HG03280 (cell line): ENCODE data around the gene BET1L.
"Not testable (repeated sequence)": the region's sequence is repeated elsewhere in the genome, so short reads cannot be mapped to it uniquely, and the experiment has no call there.

ENCODE experiments used
- ATAC-seq: cut with Tn5 transposase; IDR thresholded peaks from one replicate; pipeline ENCODE4 v1.9.1; 2021; ENCODE audit warnings: mild to moderate bottlenecking, moderate library complexity; ENCODE audit not compliant: unreplicated experiment

BET1L gene

GRCh38 chr11:230431-230830, 23.2 kb upstream of the BET1L start:
- no peak for ATAC-seq

DNA sequence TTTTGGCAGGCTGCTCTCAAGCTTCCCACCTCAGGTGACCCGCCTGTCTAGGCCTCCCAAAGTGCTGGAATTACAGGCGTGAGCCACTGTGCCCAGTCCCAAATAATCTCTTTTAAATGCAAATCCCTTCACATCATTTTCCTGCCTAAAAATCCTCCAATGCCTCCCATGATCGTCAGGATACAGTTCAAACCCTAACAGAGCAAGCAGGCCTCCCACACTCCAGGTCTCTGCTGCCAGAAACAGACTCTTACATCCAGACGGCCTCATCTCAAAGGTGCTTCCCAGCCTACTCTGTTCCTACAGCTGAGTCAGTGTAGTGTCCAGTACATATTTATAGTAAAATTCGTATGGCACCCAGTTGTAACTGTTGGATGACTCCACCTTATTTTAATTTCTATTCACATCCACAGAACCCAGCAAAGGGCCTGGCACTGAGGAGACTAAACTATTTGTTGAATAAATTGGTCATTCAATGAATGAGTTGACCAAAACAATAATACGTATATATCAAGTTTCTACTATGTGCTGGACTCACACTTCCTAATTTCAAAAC, 20.7 kb upstream of the BET1L start:
- ATAC-seq: no peak

- ATAC-seq: peak; percentile 81
These were observed 18.7 kb upstream of the BET1L start for GRCh38 chr11:225734-226453.

DNA sequence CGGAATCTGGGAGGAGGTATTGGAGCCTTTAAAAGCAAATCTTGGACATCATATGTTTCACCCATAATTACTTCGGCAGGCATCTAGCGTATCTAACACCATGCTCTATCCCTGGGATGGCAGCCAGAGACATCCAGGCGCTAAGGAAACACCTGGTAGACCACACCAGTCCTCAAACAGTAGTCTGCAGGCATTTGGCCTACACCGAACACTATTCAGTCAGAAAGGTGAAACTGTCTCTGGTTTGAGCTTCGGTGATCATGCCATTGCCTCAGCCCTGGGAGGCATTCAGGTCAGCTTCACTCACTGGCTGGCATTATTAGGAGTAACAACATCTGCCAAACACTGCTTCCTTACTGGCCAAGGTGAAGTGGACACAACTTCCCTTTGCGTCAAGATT, 17.2 kb upstream of the BET1L start:
- no peak for ATAC-seq

- ATAC-seq: no peak
These were observed 16.7 kb upstream of the BET1L start for GRCh38 chr11:223884-224283.

DNA sequence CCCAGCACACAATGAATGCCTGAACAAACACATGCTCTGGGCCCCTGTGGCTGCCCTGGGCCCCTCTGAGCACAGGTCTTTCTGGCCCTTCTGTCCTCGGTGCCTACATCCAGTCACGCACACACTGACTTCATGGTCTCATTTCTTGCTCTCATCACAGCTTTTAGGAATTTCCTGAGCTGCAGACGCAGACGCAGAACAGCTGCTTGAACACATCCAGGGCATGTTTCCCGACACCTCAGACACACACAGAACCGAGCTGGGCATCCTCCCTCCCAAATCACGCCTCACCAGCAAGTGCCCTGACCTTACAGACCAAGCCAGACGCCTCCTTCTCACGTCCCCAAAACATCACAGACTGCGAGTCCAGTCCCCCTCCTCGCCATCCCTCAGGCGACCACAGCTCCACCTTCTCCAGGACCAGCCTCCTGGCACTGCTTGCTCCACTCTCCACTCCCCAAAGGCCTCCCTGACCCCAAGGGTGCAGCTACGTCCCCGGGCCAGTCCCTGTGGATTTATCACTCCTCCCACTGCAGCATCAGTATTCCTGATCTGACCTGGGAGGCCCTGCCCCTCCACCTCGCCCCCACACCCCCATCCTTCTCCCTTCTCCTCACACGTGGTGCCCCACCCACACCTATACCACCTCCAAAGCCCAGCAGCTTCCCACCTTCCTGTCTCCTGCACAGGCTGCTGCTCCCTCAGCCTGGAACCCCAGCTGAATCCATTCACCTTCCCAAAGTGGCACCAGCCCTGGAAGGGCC, 16.0 kb upstream of the BET1L start:
- ATAC-seq: no peak

DNA sequence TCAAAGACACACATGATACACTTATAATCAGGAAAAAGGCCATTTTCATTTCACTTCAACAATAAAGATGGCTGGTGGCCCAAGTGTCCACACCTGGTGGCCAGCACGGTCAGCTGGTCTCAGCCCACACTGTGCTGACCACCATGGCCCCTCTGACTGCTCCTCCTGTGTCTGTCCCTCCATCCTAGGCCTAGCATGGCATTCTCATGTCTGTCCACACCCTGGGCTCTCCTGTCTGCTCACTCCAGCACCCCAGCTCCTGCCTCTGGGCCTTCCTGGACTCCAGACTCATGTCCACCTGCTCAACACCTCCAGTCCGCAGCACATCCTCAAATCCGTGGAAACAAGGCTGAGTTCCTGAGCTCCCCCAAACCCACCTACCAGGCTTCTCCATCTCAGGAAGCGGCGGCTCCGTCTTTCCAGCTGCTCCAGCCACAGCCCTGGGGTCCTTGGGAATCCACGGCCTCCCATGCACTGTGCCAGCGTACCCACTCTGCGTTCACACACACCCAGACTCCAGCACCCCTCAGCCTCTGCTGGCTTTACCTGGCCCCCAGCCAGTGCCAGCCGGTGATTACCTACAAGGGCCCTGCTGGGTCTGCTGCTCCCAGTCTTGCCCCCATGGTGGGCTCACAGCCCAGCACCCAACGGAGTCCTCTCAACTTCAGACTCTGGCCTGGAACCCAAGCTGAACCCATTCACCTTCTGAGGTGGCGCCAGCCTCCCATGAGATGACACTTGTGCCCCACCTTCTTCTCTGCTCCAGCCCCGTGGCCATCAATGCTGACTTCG, 15.0 kb upstream of the BET1L start:
- no peak for ATAC-seq

DNA sequence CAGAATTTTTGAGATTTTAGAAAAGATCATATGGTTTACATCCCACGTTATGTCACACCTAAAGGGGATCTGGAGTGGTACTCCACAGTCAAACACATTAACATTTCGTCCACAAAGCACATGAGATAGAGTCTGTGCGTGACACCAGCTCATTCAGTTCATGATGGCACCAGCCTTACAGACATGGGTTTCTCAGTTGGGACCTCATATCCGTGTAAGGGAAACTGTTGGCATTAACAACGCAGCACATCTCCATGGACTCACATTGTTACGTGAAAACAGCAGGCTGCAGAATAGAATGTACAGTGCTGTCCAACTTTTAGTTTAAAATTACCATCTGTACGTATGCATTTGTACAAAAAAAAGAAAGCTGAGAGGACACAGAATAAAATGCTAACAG, 14.3 kb upstream of the BET1L start:
- ATAC-seq: no peak

DNA sequence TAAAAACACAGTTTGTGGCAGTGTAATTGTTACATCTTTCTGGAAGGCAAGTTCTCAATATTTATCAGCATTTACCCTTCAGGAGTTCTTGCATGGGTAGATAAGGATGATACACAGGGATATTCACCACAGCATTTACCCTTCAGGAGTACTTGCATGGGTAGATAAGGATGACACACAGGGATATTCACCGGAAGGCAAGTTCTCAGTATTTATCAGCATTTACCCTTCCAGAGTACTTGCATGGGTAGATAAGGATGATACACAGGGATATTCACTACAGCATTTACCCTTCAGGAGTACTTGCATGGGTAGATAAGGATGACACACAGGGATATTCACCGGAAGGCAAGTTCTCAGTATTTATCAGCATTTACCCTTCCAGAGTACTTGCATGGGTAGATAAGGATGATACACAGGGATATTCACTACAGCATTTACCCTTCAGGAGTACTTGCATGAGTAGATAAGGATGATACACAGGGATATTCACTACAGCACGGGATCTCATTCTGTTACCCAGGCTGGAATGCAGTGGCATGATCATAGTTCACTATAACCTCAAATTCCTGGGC, 13.5 kb upstream of the BET1L start:
- ATAC-seq: not testable (repeated sequence)

GRCh38 chr11:218815-219593, 11.8 kb upstream of the BET1L start:
- ATAC-seq: no peak

DNA sequence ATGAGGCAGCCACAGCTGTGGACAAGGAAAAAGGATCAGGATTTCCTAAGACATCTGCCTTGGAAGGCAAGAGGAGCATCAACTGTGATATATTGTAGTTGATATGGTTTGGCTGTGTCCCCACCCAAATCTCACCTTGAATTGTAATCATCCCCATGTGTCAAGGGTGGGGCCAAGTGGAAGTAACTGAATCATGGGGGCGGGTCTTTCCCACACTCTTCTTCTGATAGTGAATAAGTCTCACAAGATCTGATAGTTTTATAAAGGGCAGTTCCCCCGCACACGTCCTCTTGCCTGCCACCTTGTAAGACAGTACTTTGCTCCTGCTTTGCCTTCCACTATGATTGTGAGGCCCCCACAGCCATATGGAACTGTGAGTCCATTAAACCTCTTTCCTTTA, 10.5 kb upstream of the BET1L start:
- ATAC-seq: no peak

GRCh38 chr11:216081-216974, 9.1 kb upstream of the BET1L start:
- ATAC-seq: no peak

DNA sequence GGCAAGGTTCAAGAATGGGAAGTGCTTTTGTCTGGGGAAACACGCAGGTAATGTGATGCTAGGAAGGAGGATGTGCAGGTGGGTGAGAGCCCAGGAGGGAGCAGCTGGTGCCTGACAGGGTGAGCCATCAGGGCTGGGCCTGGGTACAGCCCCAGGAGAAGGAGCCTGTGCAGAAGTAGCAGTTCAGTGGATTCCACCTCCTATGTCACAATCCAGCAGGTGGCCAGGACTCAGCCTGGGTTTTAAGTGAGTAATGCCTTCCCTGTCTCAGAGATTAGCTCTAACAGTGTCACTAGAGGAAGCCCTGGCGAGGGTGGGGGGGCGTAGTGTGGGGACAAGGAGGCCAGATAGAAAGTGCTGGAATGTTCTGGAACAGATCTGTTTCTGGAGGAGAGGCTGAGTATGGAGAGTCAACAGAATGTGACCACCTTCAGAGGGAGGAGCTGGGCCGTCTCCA, 8.4 kb upstream of the BET1L start:
- ATAC-seq: no peak

- ATAC-seq: no peak
These were observed 6.9 kb upstream of the BET1L start for GRCh38 chr11:214083-214482.

DNA sequence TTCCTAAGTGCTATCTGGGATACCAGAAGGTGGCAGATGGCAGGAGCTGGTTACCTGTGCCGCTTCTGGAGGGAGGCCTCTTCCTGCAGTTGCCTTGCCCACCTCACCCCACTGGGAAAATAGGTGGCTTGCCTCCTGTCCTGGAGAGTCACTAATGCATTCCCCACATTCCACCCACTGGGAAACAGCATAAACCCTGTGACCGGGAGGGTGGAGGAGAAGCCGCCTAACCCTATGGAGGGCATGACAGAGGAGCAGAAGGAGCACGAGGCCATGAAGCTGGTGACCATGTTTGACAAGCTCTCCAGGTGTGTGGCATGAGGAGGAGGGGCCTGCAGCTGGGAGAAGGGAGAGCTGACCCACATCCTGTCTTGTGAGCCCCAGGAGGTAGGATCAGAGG, 5.9 kb upstream of the BET1L start:
- no peak for ATAC-seq

DNA sequence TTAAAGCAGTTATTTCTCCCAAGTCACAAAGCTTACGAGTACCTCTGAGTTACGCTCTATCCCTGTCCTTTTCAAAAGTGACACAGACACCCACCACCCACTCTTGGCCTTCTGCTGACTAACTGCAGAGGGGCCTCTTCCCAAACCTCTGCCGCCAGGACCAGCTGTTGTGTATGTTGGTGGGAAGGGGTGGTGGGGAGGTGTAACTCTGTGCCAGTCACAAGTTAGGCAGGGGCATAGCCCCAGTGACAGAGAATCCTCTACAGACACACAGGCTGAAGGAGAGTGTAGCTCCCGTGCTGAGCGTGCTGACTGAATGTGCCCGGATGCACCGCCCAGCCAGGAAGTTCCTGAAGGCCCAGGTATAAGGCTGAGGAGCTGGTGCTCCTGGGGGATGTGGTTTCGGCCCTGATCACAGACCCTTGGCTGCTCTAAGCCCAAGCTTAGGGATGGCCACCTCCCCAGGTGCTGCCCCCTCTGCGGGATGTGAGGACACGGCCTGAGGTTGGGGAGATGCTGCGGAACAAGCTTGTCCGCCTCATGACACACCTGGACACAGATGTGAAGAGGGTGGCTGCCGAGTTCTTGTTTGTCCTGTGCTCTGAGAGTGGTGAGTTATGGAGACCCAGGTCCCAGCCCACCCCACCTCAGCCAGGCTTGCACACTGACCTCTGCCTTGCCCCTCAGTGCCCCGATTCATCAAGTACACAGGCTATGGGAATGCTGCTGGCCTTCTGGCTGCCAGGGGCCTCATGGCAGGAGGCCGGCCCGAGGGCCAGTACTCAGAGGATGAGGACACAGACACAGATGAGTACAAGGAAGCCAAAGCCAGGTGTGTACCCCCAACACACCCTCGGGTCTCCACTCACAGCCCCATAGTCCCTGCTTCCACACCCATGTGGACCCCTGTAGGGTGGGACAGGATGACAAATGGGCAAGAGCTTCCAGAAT, 5.2 kb upstream of the BET1L start:
- ATAC-seq: no peak

DNA sequence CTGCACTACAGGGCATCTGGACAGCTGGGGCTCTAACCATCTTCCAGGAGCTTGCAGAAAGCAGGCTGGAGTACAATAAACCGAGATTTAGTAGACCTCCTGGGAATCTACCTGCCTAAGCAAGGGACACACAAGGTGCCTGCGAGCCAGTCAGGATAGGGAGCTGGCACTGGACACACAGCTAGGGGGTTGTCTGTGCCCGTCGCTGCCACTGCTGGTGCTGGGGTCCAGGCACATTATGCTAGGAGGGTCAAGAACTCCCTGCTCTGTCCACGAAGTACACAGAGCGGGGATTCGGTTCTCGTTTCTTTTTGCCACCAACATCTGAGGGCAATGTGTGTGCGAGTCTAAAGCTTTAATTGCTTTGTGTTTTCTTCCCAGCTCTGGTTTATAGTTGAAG, 4.5 kb upstream of the BET1L start:
- ATAC-seq: no peak

DNA sequence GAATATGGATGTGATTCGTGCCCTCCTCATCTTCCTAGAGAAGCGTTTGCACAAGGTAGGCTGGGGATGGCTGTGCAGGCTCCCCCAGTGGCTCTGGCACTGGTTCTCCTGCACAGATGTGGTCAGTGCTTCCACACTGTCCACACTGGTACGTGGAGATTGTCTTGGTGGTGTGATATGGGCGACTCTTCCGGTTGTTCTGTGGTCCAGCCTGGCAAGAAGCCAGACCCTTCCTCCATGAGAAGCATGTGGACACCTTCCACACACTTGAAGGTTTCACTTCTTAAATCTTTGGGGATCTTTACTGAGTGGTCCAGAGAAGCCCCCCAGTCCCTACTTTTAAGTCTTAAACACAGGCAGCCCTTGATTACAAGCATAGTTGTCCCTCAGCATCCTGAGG, 4.1 kb upstream of the BET1L start:
- ATAC-seq: no peak
